GM12891 (cell line): Measurements from ENCODE around the gene PGGHG.

ENCODE experiments used
- POLR2A ChIP-seq: IDR thresholded peaks from 2 replicates; pipeline ENCODE4 v1.6.1; 2011; ENCODE audit warnings: low read depth, low read length, control low read depth
- POLR2AphosphoS5 ChIP-seq: IDR thresholded peaks from 2 replicates; pipeline ENCODE4 v1.6.1; 2011; ENCODE audit warnings: low read depth, low read length, control low read depth
- TAF1 ChIP-seq: IDR thresholded peaks from 2 replicates; pipeline ENCODE4 v1.6.1; 2011; ENCODE audit warnings: low read depth, low read length, control low read depth

- TF ChIP-seq POLR2A (no peak), TAF1 (no peak), POLR2AphosphoS5 (no peak)
These were observed 47.8 kb downstream of the PGGHG start for GRCh38 chr11:336659-337198.
